Stimulated activated CD4-positive, alpha-beta T cell treated with anti-CD3 and anti-CD28 coated beads, Interleukin-12 subunit alpha, Interleukin-12 subunit beta, amount 100 ng/mL, for 24 hours (primary cell): ENCODE results near the gene SENP5.

Source experiments
- DNase-seq, 2 experiments: peaks; one replicate each; pipeline ENCODE4 v3.0.0-alpha.2; 2020; ENCODE audit warnings: low read depth in 2 of 2

Gene SENP5

DNA sequence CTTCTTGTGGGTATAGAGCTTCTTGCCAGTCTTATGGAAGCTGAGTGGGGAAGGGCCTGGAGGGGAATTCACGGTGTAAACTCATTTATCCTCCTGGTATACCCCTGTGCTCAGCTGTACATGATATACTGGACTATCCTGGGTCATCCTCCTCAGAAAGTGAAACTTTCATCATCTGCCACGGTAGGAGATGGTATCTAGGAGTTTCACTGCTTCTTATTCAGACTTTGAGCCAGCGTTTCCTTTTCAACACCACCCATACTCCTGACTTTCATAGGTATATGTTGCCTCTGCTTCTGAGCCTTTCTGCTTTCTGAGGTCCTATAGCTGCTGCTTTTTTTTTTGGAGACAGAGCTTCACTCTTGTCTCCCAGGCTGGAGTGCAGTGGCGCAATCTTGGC is 15.6 kb downstream of the SENP5 start:
- no peak for DNase-seq

DNA sequence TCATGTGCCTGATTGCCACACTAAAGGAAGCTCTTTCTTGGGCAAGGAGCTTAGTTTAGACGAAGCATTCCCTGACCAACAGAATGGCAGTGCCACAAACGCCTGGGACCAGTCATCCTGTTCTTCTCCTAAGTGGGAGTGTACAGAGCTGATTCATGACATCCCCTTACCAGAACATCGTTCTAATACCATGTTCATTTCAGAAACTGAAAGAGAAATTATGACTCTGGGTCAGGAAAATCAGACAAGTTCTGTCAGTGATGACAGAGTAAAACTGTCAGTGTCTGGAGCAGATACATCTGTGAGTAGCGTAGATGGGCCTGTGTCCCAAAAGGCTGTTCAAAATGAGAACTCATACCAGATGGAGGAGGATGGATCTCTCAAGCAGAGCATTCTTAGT is 18.4 kb downstream of the SENP5 start:
- no peak for DNase-seq

DNA sequence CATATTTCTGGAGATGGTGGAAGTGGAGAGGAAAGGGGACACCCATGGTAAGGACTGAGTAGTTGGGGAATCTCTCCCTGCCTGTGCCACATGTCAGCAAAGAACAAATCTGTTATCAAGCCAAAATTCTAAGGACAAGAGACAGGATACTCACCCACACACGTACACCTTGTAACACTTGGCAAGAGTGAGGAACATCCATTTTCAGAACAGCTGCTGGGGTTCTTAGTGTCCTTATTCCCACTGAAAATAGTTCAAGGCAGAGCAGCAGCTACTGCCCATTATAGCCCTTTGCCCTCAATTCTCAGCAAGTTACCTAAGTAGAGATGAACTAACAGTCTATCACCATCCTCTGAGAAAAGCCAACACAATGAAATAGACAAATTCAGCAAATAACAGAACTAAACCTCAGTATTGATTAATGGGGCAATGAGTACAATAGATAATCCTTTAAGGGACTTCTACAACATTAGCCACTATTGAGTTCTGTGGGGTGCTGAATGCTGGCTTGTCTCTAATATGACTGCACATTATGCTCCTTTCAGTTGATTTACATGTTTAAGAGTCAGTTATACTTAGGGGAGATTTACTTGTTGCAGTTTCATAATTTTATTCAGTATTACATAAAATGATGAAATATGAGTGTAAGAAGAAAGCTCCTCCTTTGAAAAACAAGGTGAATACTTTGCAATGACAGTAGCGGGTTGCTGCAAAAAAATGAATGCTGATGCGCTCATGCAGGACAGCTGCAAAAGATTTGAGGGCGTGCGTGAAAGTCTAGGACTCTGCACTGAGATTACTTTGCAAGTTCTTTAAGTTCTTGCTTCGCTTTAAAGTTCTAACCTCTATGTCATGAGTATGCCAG is 22.4 kb downstream of the SENP5 start:
- DNase-seq, result no peak

DNA sequence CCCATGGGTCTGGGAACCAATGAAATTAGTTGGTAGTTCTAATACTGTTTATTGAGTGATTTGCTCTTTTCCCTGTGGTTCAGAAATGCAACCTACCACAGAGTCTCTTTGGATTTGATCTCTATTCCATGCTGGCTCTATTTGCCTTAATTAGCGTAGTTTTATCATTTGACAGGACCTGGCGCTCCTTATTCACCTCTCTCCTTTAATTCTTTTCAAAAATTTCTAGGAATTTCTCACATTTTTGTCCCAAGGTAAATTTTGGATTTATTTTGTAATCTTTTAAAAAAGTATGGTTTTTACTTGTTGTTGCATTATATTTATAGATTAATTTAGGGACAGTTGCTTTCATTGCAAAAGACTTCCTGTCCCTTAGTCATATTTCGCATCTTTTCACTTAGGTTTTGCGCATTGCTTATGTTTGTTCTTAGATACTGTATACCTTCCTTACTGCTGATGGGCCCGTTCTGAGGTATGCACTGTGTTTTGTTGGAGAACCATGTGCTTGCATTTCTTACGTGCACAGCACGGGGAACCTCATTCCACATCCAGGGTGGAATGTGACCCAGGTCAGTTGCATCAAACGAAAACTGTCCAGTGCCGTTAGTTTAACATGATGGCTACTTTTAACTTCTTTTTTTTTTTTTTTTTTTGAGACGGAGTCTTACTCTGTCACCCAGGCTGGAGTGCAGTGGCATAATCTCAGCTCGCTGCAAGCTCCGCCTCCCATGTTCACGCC is 27.0 kb downstream of the SENP5 start:
- DNase-seq, result no peak

DNA sequence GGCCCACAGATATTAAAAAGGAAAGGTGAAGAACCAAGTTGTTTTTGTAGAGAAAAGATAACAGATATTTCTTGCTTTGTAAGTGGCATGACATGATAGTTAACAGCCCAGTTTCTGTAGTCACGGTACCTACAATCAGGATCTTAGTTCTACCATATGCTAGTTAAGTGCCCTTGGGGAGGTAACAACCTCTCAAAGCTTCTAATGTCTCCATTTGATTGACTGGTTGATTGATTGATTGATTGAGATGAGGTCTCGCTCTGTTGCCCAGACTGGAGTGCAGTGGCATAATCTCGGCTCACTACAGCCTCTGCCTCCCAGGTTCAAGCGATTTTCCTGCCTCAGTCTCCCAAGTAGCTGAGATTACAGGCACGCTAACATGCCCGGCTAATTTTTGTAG is 28.5 kb downstream of the SENP5 start:
- DNase-seq, result no peak

DNA sequence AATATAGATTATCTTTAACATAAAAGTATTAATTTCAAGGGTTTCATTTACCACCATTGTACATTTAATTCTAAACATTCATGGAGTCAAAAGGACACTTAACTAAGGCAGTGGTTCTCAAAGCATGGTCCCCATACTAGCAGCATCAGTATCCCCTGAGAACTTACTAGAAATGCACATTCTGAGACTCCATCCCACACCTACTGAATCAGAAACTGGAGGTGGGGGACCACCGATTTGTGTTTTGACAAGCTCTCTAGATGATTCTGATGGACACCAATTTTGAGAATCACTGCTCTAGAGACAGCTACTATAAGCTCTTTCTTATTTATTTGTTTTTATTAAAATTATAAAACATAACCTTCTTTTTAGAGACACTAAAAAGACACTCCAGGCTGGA is 34.0 kb downstream of the SENP5 start:
- no peak for DNase-seq

DNA sequence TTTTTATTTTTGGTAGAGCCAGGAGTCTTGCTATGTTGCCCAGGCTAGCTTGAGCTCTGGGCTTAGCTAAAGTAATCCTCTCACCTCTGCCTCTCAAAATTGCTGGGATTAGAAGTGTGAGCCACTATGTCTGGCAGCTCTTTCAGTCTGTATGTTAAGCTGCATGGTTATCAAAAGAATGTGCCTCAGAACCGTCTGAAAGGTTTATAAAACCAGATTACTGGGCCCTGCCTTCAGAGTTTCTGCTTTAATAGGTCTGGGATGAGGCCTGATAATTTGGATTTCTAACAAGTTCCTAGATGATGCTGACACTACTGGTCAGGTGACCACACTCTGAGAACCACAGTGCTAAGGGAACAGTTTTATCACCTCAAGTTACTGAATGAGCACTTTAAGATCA is 34.6 kb downstream of the SENP5 start:
- no peak for DNase-seq

DNA sequence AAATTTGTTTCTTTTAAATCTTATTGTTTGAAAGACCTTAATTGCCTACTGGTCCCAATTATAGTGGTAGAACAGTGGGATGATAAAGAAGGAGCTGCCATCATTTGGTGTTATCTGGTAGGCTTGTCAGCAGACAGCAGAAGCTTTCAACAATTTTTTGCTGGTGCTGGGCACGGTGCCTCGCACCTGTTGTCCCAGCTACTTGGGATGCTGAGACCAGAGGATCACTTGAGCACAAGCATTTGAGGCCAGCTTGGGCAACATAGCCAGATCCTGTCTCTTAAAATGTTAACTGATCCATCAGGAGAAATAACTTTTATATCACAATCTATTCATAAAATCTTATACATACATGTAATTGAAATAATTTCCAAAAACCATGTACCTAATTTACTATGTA is 36.0 kb downstream of the SENP5 start:
- DNase-seq, result no peak

DNA sequence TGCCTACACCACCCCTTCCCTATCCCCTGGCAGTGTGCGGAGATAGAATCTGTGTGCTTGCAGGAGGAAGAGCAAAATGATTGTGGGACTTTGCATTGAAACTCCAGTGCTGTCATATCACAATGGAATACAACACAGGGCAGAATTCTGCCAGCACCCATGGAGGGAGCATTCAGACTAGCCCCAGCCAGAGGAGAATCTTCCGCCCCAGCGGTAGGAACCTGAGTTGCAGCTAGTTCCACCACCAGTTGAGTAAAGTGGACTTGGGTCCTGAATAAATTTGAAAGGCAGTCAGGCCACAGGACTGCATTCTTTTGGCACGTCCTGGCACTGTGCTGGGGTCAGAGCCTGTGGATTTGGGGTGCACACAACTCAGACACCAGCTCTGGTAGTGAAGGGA is 47.1 kb downstream of the SENP5 start:
- DNase-seq, result no peak

DNA sequence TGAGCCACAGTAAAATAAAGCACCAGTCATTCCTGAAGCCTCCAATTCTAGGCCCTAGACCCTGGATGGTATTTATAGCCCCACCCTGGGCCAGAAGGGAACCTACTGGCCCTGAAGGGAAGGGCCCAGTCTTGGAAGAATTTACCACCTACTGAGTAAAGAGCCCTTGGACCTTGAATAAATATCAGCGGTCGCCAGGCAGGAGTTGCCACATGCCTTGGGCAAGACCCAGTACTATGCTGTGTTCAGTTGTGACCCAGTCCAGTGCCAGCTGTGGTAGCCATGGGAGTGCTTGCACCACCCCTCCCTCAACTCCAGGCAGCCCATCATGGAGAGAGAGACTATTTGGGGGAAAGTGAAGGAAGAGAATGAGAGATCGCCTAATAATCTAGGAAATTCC is 47.7 kb downstream of the SENP5 start:
- no peak for DNase-seq

DNA sequence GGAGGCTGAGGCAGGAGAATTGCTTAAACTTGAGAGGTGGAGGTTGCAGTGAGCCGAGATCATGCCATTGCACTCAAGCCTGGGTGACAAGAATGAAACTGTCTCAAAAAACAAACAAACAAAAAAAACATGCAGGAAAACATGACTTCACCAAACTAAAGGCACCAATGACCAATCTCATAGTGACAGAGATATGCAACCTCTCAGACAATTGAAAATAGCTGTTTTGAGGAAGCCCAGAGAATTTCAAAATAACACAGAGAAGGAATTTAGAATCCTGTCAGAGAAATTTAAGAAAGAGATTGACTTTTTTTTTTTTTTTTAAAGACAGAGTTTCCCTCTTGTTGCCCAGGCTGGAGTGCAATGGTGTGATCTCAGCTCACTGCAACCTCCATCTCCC is 48.5 kb downstream of the SENP5 start:
- no peak for DNase-seq

DNA sequence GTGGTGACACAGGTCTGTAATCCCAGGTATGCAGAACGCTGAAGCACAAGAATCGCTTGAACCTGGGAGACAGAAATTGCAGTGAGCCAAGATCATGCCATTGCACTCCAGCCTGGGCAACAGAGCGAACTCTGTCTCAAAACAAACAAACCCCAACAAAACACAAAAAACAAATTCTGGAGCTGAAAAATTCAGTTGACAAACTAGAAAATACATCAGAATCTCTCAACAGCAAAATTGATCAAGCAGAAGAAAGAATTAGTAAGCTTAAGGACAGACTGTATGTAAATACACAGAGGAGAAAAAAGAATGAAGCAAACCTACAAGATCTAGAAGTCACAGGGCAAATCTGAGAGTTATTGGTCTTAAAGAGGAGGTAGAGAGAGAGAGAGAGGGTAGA is 49.3 kb downstream of the SENP5 start:
- no peak for DNase-seq

DNA sequence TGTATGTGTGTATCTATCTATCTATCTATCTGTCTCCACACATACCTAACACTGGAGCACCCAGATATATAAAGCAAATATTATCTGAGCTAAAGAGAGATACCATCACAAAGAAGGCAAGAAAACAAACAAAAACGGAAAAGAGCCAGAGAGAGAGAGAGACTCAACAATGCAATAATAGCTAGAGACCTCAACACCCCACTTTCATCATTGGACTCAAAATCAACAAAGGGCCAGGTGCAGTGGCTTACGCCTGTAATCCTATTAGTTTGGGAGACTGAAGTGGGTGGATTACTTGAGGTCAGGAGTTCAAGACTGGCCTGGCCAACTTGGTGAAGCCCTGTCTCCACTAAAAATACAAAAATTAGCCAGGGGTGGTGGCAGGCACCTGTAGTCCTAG is 51.2 kb downstream of the SENP5 start:
- DNase-seq, result no peak

DNA sequence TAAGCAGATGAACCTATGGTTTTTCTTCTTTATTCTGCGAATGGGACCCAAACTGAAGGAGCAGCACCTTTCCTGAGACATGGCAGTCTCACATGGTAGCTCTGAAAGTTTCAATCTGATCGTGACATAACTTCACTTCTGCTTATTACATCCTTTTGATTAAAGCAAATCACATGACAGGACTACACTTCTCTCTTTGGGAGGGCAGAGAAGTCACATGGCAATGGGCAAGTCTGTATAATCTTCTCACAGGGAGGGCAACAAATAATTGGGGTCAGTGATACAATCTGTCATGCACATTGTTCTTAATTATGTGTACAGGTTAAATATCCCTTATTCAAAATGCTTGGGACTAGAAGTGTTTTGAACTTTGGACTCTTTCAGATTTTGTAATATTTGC is 53.0 kb downstream of the SENP5 start:
- DNase-seq, result no peak

DNA sequence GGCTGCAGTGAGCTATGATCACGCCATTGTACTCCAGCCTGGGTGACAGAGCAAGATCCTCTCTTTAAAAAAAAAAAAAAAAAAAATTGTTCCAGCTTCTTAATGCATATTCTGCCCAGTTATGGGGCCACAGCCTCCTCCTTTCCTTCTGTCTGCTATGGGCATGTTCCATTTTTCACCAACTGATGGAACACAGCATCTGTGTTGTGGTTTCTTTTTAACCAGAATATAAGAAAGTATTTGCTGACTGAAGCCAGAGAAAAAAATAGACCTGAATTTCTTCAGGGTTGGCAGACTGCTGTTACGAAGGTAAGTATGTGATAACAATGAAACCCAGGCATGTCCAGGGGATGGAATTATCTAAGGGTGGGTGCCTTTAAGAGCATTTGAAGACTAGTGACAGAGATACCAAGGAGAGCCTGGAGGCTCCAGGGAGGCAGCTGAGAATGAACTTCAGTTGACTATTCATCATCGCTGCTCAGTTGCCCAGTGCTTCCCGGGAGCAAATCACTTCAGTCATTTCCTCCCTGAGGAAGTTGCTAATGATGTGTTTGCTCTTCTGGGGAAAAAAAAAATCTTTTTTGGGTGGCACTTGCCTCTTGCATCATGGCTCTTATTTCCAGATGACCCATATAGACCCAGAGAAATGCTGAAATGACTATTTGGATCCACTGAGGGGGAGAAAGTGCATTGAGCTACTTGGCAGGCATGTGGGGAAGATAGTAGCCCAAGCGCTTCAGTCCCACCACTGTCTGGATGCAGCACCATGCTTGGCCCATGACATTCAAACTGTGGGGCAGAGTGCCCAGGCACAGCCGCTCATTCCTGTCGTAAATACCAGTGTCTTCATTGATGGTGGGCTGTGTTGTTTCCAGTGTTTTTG is 60.1 kb downstream of the SENP5 start:
- DNase-seq, result no peak

DNA sequence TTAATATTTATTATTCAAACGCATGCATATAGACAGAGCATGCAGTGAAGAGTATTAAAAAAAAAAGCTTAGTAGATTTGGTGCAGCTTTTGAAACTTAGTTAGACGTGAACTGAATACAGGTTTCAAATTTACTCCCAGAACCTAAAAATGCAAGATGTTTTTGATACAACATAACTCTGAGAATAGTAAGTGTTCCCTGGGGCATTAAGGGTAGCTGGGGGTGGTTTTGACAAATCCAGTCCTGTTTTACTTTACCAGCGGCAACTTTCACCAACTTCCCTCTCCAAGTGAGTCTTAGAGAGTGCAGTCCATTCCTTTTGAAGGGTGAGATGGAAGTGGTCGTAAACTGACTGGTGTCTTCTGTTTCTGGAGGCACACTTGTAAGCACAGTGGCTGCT is 63.4 kb downstream of the SENP5 start:
- no peak for DNase-seq

DNA sequence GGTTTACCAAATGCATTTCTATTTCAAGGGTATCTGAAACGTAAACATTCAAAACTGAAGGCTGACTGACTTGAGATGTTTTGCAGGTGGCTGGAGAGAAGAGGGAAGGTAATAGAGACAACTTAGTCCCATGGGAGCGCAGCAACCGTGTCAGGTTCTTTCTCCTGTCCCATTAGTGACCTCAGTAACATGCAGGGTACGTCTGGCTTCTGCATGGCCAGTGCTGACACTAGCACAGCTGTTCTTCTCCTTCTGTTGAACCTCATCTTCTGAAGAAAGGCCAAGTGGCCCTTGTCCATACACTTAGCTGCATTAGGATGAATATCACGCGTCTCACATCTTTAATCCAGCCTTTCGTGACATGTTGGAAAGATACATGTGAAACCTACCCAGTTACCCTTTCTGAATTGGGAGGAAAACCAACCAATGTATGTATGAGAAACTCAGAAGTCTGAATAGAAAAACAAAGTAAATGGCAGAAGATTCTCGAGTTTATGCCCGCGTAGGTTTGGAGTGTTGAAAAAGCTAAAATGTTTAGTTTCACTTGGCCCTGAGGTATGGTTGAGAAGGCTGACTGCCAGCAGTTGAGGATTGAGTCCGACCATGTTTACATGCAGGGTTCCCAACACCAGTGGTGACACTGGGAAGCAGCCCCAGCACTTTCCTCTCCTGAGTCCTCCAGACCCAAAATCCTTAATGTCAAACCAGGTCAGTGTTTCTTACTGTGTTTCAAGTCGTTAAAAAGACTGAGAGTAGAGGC is 64.3 kb downstream of the SENP5 start:
- DNase-seq, result no peak

DNA sequence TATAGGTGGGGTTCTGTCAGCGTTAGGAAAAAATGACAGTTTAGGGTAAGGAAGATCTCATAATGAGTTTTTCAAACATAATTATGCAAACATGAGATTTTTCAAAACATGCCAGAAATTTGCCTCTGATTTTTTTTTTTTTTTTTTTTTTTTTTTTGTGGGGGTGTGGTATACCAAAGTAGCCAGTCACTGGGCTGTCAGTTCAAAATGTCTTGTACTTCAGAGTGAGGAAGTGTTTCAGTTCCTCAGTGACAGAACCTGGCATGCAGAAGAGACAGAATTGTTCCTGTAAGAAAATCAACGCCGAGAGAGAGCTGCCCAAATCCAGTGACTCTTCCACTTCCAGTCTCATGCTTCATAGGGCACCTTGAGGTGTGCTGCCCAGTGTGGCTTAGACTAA is 64.9 kb downstream of the SENP5 start:
- DNase-seq, result no peak

DNA sequence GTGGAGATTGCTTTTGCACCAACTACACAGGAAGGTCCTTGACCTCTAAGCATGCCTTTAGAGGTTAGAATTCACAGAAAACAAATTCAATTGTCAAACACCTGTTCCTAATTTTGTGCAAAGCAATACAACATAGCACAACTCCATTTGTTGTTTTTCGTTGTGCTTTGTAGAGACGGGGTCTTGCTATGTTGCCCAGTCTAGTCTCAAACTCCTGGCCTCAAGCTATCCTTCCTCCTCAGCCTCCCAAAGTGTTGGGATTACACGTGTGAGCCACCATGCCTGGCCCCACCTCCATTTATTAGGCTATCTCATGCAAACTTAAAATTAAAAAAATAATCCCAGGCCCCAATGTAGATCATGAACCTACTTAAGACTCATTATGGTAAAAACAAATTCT is 68.6 kb downstream of the SENP5 start:
- no peak for DNase-seq

DNA sequence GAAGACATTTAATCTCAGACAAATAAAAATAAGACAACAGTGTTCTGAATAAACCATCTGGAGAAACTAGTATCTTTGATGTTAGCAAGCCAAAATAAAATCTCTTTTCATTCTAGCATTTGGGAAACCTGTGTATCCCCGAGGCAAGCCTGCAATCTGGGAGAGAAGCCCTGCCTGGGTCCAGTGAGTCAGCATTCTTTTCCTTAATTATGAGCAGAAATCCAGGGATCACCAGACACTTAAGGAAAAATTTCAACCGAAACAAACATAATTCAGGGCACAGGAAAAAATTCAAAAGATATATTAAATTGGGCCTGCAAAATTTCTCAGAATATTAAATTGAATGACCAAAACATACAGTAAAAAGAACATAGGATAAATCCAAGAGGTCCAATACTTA is 70.4 kb downstream of the SENP5 start:
- no peak for DNase-seq

DNA sequence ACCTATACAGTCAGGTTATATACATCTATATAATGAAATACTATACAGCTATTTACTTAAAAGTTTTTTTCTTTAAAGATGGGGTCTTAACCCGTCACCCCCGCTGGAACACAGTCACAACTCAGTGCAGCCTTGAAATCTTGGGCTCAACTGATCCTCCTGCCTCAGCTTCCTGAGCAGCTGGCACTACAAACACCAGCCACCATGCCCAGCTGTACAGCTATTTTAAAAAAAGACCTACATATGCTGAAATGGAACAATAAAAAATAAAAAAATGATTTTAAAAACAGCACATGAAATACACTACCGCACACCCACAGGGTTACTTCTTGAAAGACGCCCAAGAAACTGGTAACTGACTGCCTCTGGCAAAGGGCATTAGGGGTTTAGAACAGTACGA is 70.9 kb downstream of the SENP5 start:
- no peak for DNase-seq
